Limb (tissue), 2 donors: ENCODE measurements around the gene HYAL1.
"Not testable (repeated sequence)": the region's sequence is repeated elsewhere in the genome, so short reads cannot be mapped to it uniquely, and the experiment has no call there.

Source experiments
- DNase-seq, 2 donors: peaks; one replicate each; pipeline ENCODE4 v3.0.0-alpha.2; 2016; ENCODE audit errors: extremely low spot score in 2 of 2

The HYAL1 gene

GRCh38 chr3:50319181-50319893, 16.0 kb upstream of the HYAL1 start:
- no peak for DNase-seq

GRCh38 chr3:50318615-50319014, 15.2 kb upstream of the HYAL1 start:
- no peak for DNase-seq

GRCh38 chr3:50318163-50318562, 14.8 kb upstream of the HYAL1 start:
- no peak for DNase-seq

DNA sequence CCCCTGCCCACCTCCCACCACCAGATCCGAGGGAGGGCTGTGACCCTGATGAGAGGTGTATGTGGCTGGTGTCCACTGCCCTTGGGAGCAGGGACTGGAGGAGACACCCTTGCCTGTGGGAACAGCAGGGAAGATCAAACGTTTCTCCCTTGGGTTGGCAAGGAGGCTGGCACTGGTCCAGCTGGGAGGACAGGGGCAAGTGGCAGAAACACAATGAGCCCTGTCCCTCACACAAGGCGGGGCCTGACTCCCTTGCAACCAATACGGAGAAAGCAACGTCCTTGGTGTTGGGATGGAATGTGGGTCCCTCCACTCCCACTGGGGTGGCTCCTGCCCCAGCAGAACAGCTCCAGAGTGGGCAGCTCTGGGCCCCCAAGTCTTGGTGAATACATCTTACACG, 13.9 kb upstream of the HYAL1 start:
- DNase-seq: no peak

- DNase-seq: no peak
Observed at GRCh38 chr3:50316657-50317242, 13.4 kb upstream of the HYAL1 start.

DNA sequence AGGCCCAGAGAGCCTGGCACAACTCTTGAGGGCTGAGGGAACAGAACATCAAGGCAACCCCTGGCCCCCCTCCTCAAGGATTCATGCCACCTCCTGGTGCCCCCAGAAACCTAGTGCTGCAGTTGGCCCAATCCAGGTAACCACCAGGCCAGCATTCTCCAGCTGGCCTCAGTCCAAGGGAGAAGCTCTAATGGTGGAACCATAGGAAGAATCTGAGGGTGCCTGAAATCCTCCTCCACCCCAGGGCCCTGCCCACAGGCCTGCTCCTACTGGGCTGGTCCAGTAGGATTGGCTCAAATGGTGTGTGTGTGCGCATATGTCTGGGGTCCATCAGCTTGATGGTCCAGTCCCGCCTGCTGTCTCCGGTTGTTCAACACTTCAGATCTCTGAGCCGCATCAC, 11.4 kb upstream of the HYAL1 start:
- DNase-seq: no peak

- no peak for DNase-seq
Observed at GRCh38 chr3:50314342-50314741, 11.0 kb upstream of the HYAL1 start.

DNA sequence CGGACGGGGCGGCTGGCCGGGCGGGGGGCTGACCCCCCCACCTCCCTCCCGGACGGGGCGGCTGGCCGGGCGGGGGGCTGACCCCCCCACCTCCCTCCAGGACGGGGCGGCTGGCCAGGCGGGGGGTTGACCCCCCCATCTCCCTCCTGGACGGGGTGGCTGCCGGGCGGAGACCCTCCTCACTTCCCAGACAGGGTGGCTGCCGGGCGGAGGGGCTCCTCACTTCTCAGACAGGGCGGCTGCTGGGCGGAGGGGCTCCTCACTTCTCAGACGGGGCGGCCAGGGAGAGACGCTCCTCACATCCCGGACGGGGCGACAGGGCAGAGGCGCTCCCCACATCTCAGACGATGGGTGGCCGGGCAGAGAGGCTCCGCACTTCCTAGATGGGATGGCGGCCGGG, 8.7 kb upstream of the HYAL1 start:
- DNase-seq: not testable (repeated sequence)

DNA sequence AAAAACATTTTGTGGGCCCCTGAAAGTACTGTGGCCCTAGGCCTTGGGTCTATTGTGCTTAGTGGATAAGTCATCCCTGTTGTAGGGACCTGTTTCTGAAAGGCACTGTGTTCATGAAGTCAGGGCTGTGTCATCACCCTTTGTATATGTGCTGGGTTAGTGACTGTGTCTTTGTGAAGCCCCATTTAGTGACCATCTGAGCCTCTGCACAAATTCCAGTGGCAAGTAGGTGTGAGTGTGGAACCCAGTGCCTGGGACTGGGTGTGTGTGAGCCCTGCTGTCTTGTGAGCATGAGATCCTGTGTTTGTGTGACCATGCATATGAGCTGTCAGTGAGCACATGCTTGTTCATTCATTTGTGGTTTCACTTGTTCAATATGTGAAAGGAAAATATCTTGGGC, 1.2 kb upstream of the HYAL1 start:
- no peak for DNase-seq

- peak in 1 of 2 donors; percentile 26 for DNase-seq
Observed at GRCh38 chr3:50302095-50303012, 1.0 kb downstream of the HYAL1 start.

- no peak for DNase-seq
Observed at GRCh38 chr3:50300681-50301254, 2.6 kb downstream of the HYAL1 start.

GRCh38 chr3:50299929-50300680, 3.3 kb downstream of the HYAL1 start:
- no peak for DNase-seq

GRCh38 chr3:50299638-50299928, 3.8 kb downstream of the HYAL1 start:
- no peak for DNase-seq

DNA sequence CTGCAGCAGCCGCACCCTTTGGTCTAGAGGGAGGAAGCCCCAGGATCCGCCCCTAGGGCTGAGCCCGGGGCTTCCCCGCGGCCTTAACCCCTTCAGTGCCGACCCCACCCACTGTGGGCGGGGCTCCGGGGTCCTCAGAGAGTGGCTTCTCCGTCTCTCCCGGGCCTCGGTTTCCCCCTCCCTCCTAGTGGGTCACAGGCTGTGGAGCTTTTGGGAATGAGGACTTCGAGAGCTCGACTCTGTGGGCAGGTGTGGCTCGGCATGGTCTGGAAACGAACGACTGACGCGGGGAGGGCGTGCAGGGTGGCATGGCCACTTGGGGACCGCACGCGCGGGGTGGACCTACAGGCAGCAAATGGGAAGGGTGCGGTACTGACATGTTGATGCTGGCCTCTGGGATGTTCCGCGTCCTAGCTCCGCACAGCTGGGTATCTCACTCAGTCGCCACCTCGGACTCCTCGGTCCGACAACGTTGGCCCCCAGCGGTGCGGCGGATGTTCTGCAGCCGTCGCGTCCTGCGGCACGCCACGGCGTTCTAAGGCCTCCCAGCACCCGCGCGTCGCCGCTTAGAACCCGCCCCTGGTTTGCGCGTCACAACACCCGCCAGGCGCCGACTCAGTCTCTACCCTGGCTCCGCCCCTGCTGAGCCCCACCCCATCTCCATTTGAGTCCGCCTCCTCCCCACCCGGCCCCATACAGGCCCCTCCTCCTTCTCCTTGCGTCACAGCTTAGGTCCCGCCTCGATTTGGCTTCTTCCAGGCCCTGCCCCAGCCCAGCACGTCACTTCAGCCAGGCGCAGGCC, 4.3 kb downstream of the HYAL1 start, which contains the start of the genes HYAL3 and NAA80:
Gene HYAL3 (minus strand): TSS at position 570 of the 802 bp plus-strand sequence. CDS start 3,803 bp downstream, outside the sequence.
Gene NAA80 (minus strand): TSS at position 570 of the 802 bp plus-strand sequence. CDS start 1,942 bp downstream, outside the sequence.
- DNase-seq: peak; percentile 99 to 100

GRCh38 chr3:50297896-50298725, 5.3 kb downstream of the HYAL1 start:
- DNase-seq: no peak

DNA sequence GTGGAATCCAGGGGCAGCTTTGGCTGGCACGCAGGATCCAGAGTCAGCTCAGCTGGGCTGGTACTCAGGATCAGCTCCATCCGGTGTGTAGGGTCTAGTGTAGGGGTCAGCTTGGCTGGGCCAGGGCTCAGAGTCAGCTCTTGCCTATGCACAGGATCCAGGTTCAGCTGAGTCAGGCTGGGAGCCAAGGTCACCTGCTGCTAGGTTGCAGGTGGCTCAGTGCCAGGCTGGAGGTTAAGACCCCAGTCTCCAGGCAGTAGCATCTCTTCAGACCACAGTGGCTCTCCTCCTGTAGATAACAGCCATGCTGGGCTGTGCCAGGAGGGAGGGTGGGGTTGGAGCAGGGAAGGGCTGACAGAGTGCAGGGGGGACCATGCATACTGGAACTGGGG, 6.0 kb downstream of the HYAL1 start:
- no peak for DNase-seq

DNA sequence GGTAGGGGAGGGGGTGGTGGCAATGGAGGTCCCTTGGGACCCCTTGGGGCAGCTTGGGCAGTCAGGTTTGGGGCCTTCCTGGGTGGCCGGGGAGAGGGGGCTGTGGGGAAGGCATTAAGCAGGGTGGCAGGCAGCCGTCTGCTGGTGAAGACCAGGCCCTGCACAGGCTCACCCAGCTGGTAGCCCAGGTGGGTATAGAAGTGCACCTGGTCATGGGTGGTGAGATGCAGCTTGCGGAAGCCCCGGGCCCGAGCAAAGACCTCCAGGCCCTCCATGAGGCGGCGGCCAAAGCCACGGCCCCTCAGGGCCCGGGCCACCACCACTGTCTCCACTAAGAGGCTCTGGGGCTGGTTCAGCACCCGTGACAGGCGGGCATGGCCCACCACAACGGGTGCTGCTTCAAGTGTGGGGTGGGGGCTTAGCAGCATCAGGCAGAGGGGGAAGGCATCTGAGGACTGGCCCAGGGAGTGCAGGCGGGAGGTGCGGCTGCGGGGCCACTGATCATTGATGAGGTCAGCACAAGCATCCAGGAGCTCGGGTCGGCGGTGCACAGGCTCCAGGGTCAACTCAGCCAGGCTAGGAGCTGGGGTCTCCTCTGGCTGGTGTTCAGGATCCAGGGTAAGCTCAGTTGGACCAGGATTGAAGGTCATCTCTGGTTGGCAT, 6.5 kb downstream of the HYAL1 start:
- DNase-seq: no peak

- DNase-seq: no peak
Observed at GRCh38 chr3:50295553-50296431, 7.6 kb downstream of the HYAL1 start.
